GM13976 (cell line): Measurements from ENCODE around the gene HOXA6.

Experiments
- DNase-seq: peaks from one replicate; pipeline ENCODE4 v3.0.0; 2012; ENCODE audit warnings: low spot score
- in situ Hi-C: fragments of 300-500 bp; cut with MboI; formaldehyde crosslinking; loops from one replicate; pipeline ENCODE4 v1.12.0; 2022; ENCODE audit warnings: low sequenced_read_pairs, mixed read lengths, inconsistent platforms; ENCODE audit not compliant: unreplicated experiment
- TF ChIP-seq, protein P1 (sequence below): IDR thresholded peaks from 2 replicates; pipeline ENCODE4 v1.5.1; 2012; ENCODE audit warnings: borderline replicate concordance, mild to moderate bottlenecking; ENCODE audit not compliant: insufficient read depth; ENCODE audit errors: extremely low read depth, missing control alignments, control extremely low read depth

The HOXA6 gene

GRCh38 chr7:27139334-27140125 is 8.0 kb downstream of the HOXA6 start:
- in situ Hi-C loops, result no loop called here
- TF ChIP-seq, protein P1, sequence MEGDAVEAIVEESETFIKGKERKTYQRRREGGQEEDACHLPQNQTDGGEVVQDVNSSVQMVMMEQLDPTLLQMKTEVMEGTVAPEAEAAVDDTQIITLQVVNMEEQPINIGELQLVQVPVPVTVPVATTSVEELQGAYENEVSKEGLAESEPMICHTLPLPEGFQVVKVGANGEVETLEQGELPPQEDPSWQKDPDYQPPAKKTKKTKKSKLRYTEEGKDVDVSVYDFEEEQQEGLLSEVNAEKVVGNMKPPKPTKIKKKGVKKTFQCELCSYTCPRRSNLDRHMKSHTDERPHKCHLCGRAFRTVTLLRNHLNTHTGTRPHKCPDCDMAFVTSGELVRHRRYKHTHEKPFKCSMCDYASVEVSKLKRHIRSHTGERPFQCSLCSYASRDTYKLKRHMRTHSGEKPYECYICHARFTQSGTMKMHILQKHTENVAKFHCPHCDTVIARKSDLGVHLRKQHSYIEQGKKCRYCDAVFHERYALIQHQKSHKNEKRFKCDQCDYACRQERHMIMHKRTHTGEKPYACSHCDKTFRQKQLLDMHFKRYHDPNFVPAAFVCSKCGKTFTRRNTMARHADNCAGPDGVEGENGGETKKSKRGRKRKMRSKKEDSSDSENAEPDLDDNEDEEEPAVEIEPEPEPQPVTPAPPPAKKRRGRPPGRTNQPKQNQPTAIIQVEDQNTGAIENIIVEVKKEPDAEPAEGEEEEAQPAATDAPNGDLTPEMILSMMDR, result no peak
- DNase-seq, result no peak

DNA sequence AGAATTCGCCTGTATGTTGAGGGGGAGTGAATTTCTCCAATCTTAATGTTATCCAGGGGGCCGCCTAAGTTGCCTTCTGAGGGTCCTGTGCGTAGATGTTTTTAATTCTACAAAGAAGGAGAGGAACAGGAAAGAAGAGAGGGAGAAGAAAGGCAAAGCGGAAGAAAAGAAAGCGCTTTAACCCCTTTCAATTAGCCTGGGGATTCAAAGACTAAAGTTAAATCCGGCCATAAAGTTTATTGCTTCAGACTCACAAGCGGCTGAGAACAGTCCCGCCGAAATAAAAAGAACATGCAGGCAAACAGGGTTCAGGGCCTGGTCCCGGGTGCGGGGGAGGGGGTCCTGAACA is 8.6 kb downstream of the HOXA6 start:
- in situ Hi-C loops, result no loop called here
- TF ChIP-seq, protein P1, result no peak
- no peak for DNase-seq

GRCh38 chr7:27138472-27138871 is 9.1 kb downstream of the HOXA6 start:
- TF ChIP-seq, protein P1, result no peak
- in situ Hi-C loops, result no loop called here
- no peak for DNase-seq

GRCh38 chr7:27137640-27138315 is 9.8 kb downstream of the HOXA6 start:
- no peak for DNase-seq
- TF ChIP-seq, protein P1, result no peak
- in situ Hi-C loops, result no loop called here

DNA sequence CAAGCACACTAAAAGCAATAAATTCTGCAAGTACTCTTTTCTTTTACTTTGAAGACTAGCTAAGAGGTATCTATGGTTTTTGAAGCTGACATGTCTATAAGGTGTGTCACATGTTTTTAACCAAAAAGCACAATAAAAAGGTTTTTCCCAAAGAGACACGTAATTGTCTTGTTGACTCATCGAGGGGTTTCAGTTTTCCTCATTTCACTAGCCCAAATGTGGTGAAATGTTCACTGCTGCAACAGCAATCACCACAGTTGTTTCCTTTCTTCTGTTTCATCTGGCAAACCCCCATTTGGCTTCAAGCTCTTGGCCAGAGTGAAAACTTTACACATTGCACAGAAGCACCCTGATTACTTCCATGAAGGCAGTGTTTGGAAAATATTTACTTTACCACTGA is 13.2 kb downstream of the HOXA6 start:
- in situ Hi-C loops, result no loop called here
- DNase-seq, result no peak
- TF ChIP-seq, protein P1, result no peak

GRCh38 chr7:27133409-27134231 is 14.0 kb downstream of the HOXA6 start:
- DNase-seq, result no peak
- in situ Hi-C loops, result no loop called here
- TF ChIP-seq, protein P1, result no peak
